Tongue (tissue), 2 donors: ENCODE measurements around the gene POU3F3. TPM values are rescaled to one million over a fixed set of nuclear protein-coding genes. Genes with fewer than 3 reads are reported as not detected.

Source experiments
- DNase-seq: peaks from one replicate; pipeline ENCODE4 v3.0.0-alpha.2; 2015
- total RNA-seq: library from RNA; depleted of rRNA; stranded (reverse); fragments of >200 nt; gene quantifications from one replicate; pipeline ENCODE4 v1.2.3, GENCODE V29; 2014

The POU3F3 gene
- total RNA-seq, 1 donor from 2014 or later: not detected

DNA sequence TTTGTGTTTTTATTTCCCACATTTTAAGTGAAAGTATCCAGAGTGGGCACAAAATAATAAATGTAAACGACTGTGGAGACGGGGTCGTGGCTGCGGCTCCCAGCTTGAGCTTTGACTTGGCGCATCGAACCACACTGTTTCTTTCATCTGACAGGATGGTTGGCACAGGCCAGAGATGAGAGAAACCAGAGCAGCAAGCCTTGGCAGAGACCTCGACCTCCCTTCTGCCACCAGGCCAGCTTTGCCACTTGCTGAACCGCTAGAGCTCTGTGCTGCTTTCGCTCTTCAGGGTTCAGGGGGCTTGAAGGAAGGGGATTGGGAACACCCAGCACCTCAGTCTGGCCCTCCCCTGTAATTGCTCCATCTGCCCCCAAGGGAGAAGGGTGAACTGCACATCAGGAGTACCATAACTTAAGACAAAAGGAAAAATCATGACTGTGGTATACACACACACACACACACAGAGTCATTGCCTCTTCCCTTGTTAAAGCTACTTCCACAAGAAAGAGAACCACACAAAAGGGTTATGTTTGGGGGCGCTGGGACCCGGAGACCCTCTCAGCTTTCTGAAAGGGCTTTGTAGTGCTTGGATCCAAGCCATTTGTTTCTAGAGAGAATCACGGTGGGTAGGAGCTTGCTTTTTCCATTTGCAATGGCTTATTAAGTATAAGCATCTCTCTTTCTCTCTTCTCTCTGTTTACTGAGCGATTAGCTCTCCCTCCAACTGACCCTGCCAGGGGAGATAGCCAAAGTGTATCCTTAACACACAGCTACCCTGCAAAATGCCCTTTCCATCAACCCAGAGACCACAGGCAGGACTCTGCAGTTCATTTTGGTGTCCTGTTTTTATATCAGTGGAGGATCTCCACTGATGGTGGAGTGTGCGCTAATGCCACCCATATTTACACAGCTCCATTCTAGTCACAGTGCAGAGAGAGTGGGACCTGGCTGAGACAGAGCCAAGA lies 23.0 kb downstream of the POU3F3 start:
- no peak for DNase-seq

DNA sequence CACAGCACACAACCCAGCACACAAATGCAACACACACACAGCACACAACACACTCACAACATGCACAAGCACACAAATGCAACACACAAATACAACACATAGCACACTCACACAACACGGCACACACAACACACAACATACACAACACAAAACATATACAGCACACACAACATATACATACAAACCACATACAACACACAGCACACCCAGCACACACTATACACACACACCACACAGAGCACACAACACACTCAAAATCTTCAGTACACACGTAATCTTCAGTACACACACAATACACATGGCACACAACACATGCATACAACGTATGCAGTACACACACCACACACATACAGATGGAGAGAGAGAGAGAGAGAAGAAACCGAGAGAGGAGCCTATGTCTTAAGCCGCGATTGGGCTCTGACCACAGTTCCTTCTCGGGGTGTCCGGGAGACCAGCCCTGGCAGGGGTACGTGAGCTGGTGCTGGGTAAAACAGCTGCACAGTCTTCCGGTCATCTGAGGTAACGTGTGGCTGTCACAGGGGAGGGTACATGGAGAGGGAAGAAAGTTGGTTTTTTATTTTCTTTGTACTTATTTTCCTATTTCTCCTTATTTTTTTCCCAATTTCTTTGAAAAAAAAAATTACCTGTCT lies 25.1 kb downstream of the POU3F3 start:
- no peak for DNase-seq

DNA sequence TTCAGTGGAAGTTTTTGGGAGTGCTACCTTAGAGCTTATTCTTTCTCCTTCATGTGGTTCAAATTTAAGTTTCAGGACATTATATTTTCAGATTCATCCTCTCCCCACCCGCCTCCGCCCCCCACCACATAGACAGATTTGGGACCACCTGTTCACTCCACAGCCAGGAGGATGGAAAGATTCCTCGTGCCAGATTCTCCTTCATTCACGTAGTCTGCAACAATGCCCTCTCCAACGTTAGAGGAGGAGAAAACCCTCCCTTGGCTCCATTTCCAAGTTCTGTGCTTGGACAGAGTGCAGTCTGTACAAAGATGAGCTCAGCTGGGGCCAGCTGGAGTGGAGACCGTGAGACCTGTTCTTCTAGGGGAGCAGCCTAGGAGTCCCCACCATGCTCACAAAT lies 26.2 kb downstream of the POU3F3 start:
- DNase-seq: peak; percentile 31

DNA sequence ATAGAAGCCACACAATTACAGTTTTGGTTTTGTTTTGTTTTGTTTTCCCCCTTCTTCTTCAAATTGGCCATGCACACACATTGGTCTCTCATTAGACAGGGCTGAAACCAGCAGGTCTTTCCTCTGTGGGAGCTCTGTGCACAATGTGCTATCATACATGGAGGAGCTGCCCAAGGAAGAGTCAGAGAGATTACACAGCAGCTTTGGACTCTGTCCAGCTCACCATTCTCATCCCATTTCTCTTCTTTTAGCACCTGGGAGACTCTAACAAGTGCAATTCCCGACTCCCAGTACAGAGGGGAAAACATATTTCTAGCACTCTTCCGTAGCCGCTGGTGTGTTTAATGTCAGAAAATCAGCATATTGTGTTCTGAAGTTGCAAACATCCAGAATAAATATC lies 29.4 kb downstream of the POU3F3 start:
- DNase-seq: no peak

GRCh38 chr2:104885119-104885782 lies 31.3 kb downstream of the POU3F3 start:
- no peak for DNase-seq

DNA sequence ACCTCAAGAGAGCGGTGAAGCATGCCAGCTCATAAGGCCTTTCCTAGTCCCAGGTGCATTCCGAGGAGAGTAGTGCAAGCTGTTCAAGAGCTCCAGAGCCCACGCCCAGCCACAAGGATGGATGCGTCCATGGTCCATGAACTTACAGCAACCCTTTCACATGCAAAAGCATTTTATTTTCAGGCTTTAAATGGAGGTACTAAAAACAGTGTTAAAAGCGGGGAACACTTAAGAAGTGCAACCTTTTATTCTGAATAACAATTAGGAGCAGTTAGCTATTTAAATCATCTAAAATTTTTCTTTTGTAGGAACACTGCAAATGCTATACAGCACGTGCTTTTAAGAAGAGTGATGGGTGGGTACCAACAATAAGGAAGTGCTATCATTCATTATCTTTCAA lies 33.8 kb downstream of the POU3F3 start:
- DNase-seq: no peak

DNA sequence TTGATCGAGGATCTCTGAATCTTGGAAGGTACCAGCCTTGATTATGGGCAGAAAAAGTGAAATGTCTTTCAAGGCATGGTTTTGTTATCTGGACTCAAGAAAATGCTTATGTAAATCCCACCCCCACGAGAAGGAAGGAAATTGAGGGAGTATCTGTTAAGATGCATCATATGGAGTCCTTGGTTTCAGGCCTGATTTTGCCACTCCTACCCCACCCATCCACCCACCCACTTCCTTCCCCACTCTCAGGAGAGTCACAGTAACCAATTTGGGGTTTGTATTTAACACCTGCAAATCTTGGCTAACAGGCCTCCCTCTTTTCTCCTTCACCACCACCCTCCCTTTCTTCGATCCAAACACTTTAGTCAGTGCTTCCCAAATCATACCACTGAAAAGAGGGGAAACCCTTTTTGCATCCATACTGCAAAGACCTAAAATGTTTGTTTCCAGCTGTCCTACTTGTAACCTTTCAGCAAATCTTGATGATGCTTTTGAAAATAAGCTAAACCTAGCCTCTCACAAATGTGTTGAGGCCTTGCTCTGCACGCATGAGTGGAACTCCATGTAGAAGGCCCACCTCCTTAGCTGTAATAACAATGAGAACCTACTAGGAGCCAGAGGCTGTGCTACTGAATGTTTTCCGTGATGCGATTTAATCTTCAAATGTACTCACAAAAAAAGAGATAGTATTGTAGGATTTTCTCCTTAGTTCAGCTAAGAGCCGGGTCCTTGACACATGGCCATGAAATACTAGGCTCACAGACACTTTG lies 34.8 kb downstream of the POU3F3 start:
- DNase-seq: no peak

GRCh38 chr2:104889291-104889959 lies 35.5 kb downstream of the POU3F3 start:
- DNase-seq: no peak

- DNase-seq: no peak
Observed at GRCh38 chr2:104889960-104890684, 36.2 kb downstream of the POU3F3 start.

DNA sequence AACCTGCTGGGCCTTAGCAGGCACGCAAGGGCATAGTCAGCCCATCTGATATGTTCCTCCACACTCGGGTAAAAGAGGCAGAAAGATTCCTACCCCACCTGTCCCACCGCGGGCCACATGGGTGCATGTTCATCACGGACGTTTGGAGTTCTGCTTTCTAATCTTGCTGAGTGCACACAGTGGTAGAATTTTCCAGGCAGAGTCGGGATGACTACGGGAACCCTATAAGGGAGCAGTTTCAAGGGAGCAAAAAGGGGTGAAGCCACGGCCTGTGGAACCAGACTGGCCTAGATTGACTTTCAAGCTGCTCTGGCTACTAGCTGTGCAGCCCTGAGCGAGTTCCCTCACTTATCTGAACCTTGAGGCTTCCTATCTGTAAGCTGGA lies 36.8 kb downstream of the POU3F3 start:
- no peak for DNase-seq

DNA sequence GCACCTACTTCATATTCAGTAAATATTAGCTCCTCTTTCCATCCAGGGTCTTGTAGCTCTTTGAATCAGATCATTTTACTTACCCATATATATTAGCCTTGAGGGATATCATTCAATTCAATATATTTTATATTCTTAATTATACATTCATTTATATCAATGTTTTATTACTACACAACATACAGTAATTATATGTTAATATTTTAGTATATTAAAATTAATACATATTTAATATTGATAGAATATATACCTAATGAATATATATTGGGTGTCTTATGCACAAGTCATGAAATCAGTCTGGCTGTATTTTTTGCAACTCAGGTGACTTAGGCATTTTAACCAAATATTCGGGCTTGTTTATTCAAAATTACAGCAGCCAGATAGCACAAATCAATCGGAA lies 37.2 kb downstream of the POU3F3 start:
- DNase-seq: no peak

- no peak for DNase-seq
Observed at GRCh38 chr2:104896446-104896845, 42.5 kb downstream of the POU3F3 start.

GRCh38 chr2:104897515-104898184 lies 43.7 kb downstream of the POU3F3 start:
- no peak for DNase-seq

DNA sequence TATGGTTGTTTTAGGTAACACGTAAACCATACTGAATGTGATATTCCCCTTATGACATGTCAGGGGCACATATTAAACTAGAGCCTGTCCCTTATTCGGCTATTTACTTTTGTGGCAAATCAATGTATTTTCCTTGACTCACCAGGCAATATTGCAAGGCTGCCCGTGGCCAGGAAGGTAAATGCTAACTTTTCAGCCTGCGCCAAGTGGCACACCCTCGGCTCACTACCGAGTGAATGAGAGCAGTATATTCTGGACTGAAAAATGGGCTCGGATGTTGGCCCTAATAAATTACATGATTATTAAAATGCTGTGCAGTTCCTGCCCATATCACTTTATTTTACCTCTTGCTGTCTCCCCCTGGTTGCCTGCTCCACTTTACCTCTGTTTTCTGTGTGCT lies 46.7 kb downstream of the POU3F3 start:
- DNase-seq: no peak

- no peak for DNase-seq
Observed at GRCh38 chr2:104901037-104901881, 47.3 kb downstream of the POU3F3 start.

GRCh38 chr2:104902317-104902716 lies 48.4 kb downstream of the POU3F3 start:
- DNase-seq: no peak
